C4-2B (cell line): ENCODE data around the gene TSPAN16.
"Not testable (repeated sequence)": the region's sequence is repeated elsewhere in the genome, so short reads cannot be mapped to it uniquely, and the experiment has no call there.

Experiments
- H3K27ac ChIP-seq: fragments of 450-650 bp; 2 replicates; pipeline ENCODE4 v1.5.1; 2017
- CTCF ChIP-seq: fragments of 450-650 bp; conservative IDR thresholded peaks from 2 replicates; pipeline ENCODE4 v1.5.1; 2017; ENCODE audit warnings: mild to moderate bottlenecking
- ZFX ChIP-seq: fragments of 450-650 bp; IDR thresholded peaks from 2 replicates; pipeline ENCODE4 v1.6.1; 2017

Gene TSPAN16

DNA sequence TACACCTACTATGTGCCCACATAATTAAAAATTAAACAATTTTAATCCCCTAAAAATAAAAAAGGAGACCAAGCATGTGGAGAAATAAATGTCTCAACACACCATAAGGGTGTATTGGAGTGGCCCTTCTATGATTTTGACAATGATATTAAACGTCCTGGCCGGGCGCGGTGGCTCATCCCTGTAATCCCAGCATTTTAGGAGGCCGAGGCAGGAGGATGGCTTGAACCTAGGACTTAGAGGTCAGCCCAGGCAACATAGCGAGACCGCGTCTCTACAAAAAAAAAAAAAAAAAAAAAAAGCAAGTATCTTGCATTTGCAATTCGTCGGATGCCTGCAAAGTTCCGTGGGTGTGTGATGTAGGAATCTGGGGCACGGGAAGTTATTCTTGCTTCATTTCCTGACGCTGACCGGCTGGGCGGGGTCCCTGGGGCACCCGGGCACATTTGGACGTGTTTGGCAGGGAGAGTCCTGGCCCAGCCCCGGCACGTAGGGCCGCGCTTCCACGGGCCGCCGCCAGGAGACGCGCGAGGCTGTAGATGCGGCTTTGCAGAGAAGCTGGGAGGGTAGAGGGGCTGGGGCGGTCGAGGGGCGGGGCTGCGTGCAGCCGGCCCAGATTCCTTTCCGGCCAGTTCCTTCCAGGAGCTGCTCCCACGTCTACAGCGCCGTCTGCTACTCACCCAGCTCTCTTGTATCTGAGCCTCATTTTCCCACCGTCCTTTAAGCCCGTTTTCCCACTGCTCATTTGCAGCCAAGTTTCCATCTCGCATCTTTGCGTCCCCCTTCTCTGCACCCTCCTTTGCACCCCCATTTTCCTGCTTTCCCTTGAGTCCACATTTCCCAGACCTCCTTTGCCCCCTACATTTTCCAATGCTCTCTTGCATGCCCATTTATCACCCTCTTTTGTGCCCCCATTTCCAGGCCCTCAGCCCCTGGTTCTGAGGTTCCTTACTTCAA lies 2.2 kb upstream of the TSPAN16 start:
- TF ChIP-seq ZFX (no peak), CTCF (peak; percentile 99)
- H3K27ac ChIP-seq: peak overlapping the region; percentile 18; the same call in 1 of the 2 replicates

DNA sequence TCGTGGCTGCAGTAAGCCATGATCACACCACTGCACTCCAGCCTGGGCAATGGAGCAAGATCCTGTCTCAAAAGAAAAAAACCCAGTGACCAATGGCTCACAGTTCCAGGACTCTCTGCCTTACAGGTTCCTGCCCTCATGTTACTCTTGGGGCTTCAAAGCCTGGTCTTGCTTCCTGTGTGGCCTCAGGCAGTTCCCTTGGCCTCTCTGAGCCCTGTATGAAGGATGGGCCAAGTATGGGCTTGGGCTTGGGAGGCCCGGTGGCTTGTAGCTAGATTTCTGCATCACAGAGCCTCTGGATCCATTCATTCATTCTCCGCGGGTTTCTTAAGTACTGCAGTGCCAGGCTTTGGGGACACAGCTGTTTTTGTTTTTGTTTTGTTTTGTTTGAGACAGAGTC lies 780 bp upstream of the TSPAN16 start:
- TF ChIP-seq CTCF (no peak), ZFX (no peak)
- H3K27ac ChIP-seq: no peak overlapping the region

DNA sequence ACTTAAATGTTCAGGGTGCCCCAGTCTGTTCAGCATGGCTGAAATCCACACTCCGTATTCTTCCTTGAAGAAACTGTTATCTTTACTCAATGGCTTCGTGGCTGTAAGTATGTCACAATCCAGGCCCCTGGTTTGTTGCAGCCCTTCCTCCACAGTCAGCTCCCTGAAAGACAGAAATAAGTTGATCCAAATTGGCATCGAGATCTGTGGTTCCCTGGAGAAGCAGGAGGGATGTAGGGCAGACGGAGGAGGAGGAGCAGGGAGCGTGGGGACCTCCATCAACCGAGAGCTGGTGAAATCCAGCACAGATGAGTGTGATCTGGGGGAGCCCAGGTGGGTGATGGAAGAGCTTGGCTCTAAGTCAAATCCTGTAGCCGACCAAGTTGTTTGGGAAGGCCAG lies 304 bp downstream of the TSPAN16 start:
- TF ChIP-seq ZFX (no peak), CTCF (no peak)
- H3K27ac ChIP-seq: no peak overlapping the region

DNA sequence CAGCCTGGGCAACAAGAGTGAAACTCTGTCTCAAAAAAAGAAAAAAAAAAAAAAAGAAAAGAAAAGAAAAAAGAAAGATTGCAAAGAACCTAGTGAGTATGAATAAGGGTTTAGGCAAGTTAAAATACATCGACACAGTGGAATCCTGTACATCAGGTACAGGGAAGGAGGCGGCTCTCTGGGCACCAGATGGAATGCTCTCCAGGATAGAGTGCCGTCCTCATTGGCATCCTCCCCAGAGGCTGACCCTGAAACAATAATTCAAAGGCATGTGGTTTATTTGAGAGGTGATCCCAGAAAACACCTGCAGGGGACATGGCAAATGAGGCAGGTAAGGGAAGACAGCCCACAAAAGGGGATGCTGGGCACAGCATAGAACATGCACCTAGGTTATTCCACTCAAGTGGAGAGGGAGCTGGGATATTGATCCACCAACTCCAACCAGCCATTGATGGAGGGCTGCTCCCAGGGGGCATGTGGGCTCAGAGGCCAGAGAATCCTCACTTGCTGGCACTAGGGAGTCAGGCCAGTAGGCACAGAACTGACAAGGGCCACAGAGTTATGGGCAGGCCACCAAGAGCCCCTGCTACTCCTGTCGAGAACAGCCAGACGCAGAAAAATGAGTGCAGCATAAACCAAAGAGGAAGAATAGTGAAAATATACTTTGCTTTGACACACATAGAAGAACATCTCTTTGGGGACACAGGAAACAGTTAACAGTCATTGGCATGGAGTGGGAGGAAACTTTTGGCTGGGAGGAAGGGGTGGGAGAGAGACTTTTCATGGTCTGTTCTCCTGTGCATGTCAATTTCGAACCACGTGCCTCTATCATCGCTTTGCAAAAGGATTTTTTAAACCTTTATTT lies 4.2 kb downstream of the TSPAN16 start:
- TF ChIP-seq CTCF: no peak

GRCh38 chr19:11300811-11301120 lies 4.8 kb downstream of the TSPAN16 start:
- no peak overlapping the region for H3K27ac ChIP-seq
- TF ChIP-seq ZFX (no peak), CTCF (no peak)

More for the DNA sequence above, 4.2 kb downstream of the TSPAN16 start:
- no peak overlapping the region for H3K27ac ChIP-seq

- no peak for TF ChIP-seq ZFX
- no peak for TF ChIP-seq CTCF
- H3K27ac ChIP-seq: no peak overlapping the region
These were observed 9.0 kb downstream of the TSPAN16 start for GRCh38 chr19:11304936-11305335.

- no peak for TF ChIP-seq ZFX
- H3K27ac ChIP-seq: no peak overlapping the region
These were observed 10.4 kb downstream of the TSPAN16 start for GRCh38 chr19:11306337-11306736.

DNA sequence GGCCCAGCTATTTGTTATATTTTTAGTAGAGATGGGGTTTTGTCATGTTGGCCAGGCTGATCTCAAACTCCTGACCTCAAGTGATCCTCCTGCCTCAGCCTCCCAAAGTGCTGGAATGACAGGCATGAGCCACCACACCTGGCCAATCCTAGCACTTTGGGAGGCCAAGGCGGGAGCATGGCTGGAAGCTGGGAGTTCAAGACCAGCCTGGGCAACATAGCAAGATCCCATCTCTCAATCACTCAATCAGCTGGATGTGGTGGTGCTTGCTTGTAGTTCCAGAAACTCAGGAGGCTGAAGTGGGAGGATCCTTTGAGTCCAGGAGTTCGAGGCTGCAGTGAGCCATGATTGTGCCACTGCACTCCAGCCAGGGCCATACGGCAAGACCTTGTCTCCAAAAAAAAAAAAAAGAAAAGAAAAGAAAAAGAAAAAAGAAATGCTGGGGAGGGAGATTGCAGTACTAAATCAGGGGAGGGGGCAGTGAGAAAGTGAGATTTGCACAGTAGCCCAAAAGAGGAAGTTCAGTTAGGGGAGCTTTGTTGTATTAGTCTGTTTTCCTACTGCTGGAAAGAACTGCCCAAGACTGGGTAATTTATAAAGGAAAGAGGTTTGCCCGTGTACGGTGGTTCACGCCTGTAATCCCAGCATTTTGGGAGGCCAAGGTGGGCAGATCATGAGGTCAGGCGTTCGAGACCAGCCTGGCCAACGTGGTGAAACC lies 24.5 kb downstream of the TSPAN16 start:
- H3K27ac ChIP-seq: not testable (repeated sequence)
